Natural killer cell (primary cell): ENCODE results near the gene NKTR. TPM values are rescaled to one million over a fixed set of nuclear protein-coding genes. Genes with fewer than 3 reads are reported as not detected.

Experiments
- ATAC-seq, 3 donors: fragments of 150-1000 bp in 2 of 3; fragments of 200-7000 bp in 1 of 3; cut with Tn5 transposase; 1 replicate in 1 of 3; 2 replicates in 2 of 3; pipeline ENCODE4 v1.10.0; 2021; ENCODE audit warnings: mild to moderate bottlenecking in 2 of 3, moderate library complexity in 2 of 3
- DNase-seq, 2 donors: peaks; one replicate each; pipeline versions ENCODE4 v3.0.0 to v3.0.0-alpha.2; 2013 to 2021; ENCODE audit warnings: mixed read lengths in 1 of 2
- H3K27ac ChIP-seq: one replicate; pipeline ENCODE4 v1.5.1; 2013; ENCODE audit warnings: mild to moderate bottlenecking, low read length
- H3K27me3 ChIP-seq: one replicate; pipeline ENCODE4 v1.6.1; 2013; ENCODE audit warnings: low read length; ENCODE audit not compliant: control insufficient read depth, insufficient read depth
- H3K36me3 ChIP-seq: one replicate; pipeline ENCODE4 v1.6.1; 2013; ENCODE audit warnings: low read length; ENCODE audit not compliant: control insufficient read depth, insufficient read depth
- H3K4me1 ChIP-seq: one replicate; pipeline ENCODE4 v1.6.1; 2013; ENCODE audit warnings: low read length; ENCODE audit not compliant: control insufficient read depth, insufficient read depth
- H3K4me3 ChIP-seq: one replicate; pipeline ENCODE4 v1.5.1; 2013; ENCODE audit warnings: low read length
- H3K9me3 ChIP-seq: one replicate; pipeline ENCODE4 v1.6.1; 2013; ENCODE audit warnings: low read length; ENCODE audit not compliant: control insufficient read depth, insufficient read depth
- H3K27ac Mint-ChIP-seq, 2 donors: one replicate each; pipeline ENCODE4 v1.8.0; 2022; ENCODE audit warnings: mild to moderate bottlenecking in 2 of 2, mixed read lengths in 2 of 2, moderate library complexity in 1 of 2
- H3K27me3 Mint-ChIP-seq, 2 donors: one replicate each; pipeline ENCODE4 v1.8.0; 2022; ENCODE audit warnings: low read depth in 2 of 2, mixed read lengths in 2 of 2
- H3K36me3 Mint-ChIP-seq: one replicate; pipeline ENCODE4 v1.8.0; 2022; ENCODE audit warnings: mixed read lengths
- H3K4me1 Mint-ChIP-seq, 2 donors: one replicate each; pipeline ENCODE4 v1.8.0; 2022; ENCODE audit warnings: mixed read lengths in 2 of 2
- H3K4me3 Mint-ChIP-seq: one replicate; pipeline ENCODE4 v1.8.0; 2022; ENCODE audit warnings: mild to moderate bottlenecking, moderate library complexity, mixed read lengths
- H3K9me3 Mint-ChIP-seq, 2 donors: one replicate each; pipeline ENCODE4 v1.8.0; 2022; ENCODE audit warnings: mixed read lengths in 2 of 2
- WGBS: methylation state at CpG from one replicate; pipeline ENCODE4 v1.1.7; 2013; ENCODE audit warnings: missing lambda C conversion rate; ENCODE audit not compliant: insufficient coverage; 5-methylcytosine and 5-hydroxymethylcytosine counted together
- intact Hi-C: fragments of 100-400 bp; cut with micrococcal nuclease; formaldehyde crosslinking; loops from one replicate; pipeline ENCODE4 v1.14.2; 2022
- total RNA-seq, 4 donors: library from RNA; stranded (reverse); fragments of 120-200 nt in 1 of 4; gene quantifications; one replicate each; pipeline versions ENCODE4 v1.2.3 to v1.2.4, GENCODE V29; 2013 to 2022
- TF ChIP-seq, protein P1 (sequence below): fragments of 200-600 bp; IDR thresholded peaks from one replicate; pipeline ENCODE4 v1.8.0; 2022; ENCODE audit warnings: antibody characterized with exemption

Gene NKTR
- total RNA-seq, 3 donors from 2014 or later (not counting 1 experiment from before 2014, with no cell fraction given): 212 to 252 (median 217) TPM

DNA sequence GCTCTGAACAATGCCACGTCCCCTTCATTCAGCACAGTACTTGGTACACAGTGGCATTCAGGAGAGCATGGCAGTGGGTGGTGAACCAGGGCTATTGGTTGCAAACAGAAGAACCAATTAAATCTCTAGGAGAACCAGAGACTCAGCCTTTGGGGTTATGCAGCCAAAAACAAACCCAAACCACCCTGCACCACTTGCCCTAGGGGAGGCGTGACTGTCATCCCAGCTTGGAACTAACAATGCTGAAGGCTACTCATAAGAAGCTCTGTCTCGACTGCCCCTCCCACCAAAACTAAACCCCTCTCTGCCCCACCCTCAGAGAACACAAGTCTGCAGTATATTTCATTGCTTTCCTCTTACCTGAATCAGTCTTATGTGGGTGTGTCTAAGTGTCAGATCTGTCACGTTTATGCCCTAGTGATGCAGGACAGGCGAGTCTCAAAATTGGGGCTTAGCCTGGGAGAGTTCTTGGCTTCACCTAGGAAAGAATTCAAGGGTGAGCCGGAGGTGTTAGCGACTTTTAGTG lies 69.6 kb downstream of the NKTR start:
- Mint-ChIP-seq H3K27me3 (peaks cover 0 to 4% of the 10 kb centered on the region in 2 donors), H3K27ac (no peak overlapping the region), H3K9me3 (no peaks in the 10 kb centered on the region), H3K4me3 (no peak overlapping the region), H3K36me3 (no peaks in the 10 kb centered on the region), H3K4me1 (no peaks in the 10 kb centered on the region)
- TF ChIP-seq, protein P1, sequence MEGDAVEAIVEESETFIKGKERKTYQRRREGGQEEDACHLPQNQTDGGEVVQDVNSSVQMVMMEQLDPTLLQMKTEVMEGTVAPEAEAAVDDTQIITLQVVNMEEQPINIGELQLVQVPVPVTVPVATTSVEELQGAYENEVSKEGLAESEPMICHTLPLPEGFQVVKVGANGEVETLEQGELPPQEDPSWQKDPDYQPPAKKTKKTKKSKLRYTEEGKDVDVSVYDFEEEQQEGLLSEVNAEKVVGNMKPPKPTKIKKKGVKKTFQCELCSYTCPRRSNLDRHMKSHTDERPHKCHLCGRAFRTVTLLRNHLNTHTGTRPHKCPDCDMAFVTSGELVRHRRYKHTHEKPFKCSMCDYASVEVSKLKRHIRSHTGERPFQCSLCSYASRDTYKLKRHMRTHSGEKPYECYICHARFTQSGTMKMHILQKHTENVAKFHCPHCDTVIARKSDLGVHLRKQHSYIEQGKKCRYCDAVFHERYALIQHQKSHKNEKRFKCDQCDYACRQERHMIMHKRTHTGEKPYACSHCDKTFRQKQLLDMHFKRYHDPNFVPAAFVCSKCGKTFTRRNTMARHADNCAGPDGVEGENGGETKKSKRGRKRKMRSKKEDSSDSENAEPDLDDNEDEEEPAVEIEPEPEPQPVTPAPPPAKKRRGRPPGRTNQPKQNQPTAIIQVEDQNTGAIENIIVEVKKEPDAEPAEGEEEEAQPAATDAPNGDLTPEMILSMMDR: no peak
- Histone ChIP-seq H3K36me3 (no peaks in the 10 kb centered on the region), H3K4me1 (no peaks in the 10 kb centered on the region), H3K9me3 (no peaks in the 10 kb centered on the region), H3K27me3 (no peaks in the 10 kb centered on the region), H3K4me3 (no peak overlapping the region), H3K27ac (no peak overlapping the region)
- DNase-seq (no peak), ATAC-seq (no peak)
- WGBS: 86% methylated on average over 7 of the region's 7 CpGs
- intact Hi-C loops: no loop called here

DNA sequence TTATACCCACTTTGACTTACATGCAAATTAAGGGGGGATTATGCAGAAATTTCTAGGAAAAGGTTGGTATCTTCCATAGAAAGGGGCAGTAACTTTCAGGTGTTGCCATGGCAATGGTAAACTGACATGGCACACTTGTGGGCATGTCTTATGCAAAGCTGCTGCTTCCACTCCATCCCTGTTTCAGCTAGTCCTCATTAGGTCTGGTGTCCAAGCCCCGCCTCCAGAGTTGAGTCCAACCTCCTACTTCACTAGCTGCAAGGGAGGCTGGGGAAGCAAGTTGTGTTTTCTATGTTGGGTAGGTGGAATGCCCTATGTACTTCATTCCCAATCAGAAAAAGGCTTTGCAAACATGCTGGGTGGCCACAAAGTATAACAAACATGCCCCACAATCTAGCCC lies 70.2 kb downstream of the NKTR start:
- DNase-seq (no peak), ATAC-seq (no peak)
- Histone ChIP-seq H3K9me3 (no peaks in the 10 kb centered on the region), H3K27ac (no peak overlapping the region), H3K4me1 (no peaks in the 10 kb centered on the region), H3K4me3 (no peak overlapping the region), H3K27me3 (no peaks in the 10 kb centered on the region), H3K36me3 (no peaks in the 10 kb centered on the region)
- H3K4me3 Mint-ChIP-seq: no peak overlapping the region
- intact Hi-C loops: no loop called here
- peaks cover 0 to 7% of the 10 kb centered on the region in 2 donors for H3K27me3 Mint-ChIP-seq
- no peak overlapping the region for H3K27ac Mint-ChIP-seq
- no peaks in the 10 kb centered on the region for H3K9me3 Mint-ChIP-seq
- no peaks in the 10 kb centered on the region for H3K4me1 Mint-ChIP-seq
- TF ChIP-seq, protein P1: no peak
- no CpG with 5 or more reads among the region's 1 CpG for WGBS
- no peaks in the 10 kb centered on the region for H3K36me3 Mint-ChIP-seq

DNA sequence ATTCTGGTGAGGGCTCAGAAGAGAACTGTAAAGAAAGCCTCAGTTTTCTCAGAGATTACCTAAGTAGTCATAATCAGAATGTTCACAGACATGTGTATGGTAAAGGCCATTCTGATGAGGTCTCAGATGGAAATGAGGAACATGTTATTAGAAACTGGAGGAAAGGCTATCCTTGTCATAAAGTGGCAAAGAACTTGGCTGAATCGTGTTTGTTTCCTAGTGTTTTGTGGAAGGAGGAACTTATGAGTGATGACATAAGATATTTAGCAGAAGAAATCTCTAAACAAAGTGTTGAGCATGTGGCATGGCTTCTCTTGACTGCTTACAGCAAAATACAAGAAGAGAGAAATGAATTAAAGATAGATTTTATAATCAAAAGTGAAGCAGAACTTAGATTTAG lies 72.0 kb downstream of the NKTR start:
- H3K27me3 Mint-ChIP-seq: peaks cover 1 to 7% of the 10 kb centered on the region in 2 donors
- DNase-seq (no peak), ATAC-seq (no peak)
- H3K36me3 Mint-ChIP-seq: peaks cover 1% of the 10 kb centered on the region
- Histone ChIP-seq H3K4me1 (no peaks in the 10 kb centered on the region), H3K4me3 (no peak overlapping the region), H3K9me3 (no peaks in the 10 kb centered on the region), H3K36me3 (no peaks in the 10 kb centered on the region), H3K27ac (no peak overlapping the region), H3K27me3 (no peaks in the 10 kb centered on the region)
- H3K4me3 Mint-ChIP-seq: no peak overlapping the region
- WGBS: 10% methylated on average over 1 of the region's 1 CpG
- H3K27ac Mint-ChIP-seq: no peak overlapping the region
- H3K9me3 Mint-ChIP-seq: no peaks in the 10 kb centered on the region
- TF ChIP-seq, protein P1: no peak
- H3K4me1 Mint-ChIP-seq: no peaks in the 10 kb centered on the region
- intact Hi-C loops: no loop called here

DNA sequence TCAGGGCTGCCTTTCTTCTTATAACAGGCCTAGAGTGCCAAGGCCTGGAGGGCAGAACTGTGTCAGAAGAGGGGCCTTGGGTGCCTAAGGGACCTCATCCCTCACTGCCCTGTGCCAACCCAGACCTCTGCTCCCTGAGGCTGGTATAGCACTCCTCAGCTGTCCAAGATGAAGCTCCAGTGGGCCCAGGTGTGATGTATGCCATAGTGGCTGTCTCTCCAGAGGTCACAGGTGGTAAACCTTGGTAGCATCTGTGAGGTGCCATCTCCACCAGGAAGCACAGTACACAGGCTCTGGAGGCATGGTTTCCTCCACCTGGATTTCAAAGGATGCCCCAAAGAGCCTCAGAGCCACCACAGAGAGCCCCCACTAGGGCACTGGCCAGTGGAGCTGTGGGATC lies 72.6 kb downstream of the NKTR start:
- Histone ChIP-seq H3K4me1 (no peaks in the 10 kb centered on the region), H3K9me3 (no peaks in the 10 kb centered on the region), H3K4me3 (no peak overlapping the region), H3K27ac (no peak overlapping the region), H3K27me3 (no peaks in the 10 kb centered on the region), H3K36me3 (no peaks in the 10 kb centered on the region)
- DNase-seq (no peak), ATAC-seq (no peak)
- Mint-ChIP-seq H3K27me3 (peaks cover 7 to 10% of the 10 kb centered on the region in 2 donors), H3K4me1 (no peaks in the 10 kb centered on the region), H3K4me3 (no peak overlapping the region), H3K9me3 (peaks cover 4 to 5% of the 10 kb centered on the region in 2 donors), H3K36me3 (peaks cover 7% of the 10 kb centered on the region), H3K27ac (no peak overlapping the region)
- intact Hi-C loops: no loop called here
- TF ChIP-seq, protein P1: no peak
